GM12873 (cell line): ENCODE measurements around the gene ANKRD60.

ENCODE experiments used
- TF ChIP-seq, protein P1 (sequence below): IDR thresholded peaks from 2 replicates; pipeline ENCODE4 v1.5.1; 2012; ENCODE audit warnings: low read depth, mild to moderate bottlenecking, moderate library complexity, low read length, control low read depth; ENCODE audit not compliant: insufficient read depth; ENCODE audit errors: missing control alignments

The ANKRD60 gene, protein sequence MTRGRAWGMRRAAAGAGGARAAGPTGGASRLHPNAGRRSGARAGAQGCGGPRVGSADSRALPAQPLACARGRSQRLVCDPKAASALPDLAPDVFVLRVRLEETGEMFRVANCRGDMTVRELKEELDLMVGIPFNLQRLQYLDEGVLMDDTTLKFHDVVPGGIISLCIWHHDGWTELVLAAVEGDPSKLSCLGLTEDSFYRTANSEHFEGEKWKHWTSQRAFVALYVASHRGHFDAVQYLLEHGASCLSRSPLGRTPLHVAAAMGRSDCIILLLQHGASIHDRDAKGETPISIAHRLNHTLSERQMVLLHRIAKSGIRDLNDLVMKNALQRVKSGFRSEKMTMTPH

DNA sequence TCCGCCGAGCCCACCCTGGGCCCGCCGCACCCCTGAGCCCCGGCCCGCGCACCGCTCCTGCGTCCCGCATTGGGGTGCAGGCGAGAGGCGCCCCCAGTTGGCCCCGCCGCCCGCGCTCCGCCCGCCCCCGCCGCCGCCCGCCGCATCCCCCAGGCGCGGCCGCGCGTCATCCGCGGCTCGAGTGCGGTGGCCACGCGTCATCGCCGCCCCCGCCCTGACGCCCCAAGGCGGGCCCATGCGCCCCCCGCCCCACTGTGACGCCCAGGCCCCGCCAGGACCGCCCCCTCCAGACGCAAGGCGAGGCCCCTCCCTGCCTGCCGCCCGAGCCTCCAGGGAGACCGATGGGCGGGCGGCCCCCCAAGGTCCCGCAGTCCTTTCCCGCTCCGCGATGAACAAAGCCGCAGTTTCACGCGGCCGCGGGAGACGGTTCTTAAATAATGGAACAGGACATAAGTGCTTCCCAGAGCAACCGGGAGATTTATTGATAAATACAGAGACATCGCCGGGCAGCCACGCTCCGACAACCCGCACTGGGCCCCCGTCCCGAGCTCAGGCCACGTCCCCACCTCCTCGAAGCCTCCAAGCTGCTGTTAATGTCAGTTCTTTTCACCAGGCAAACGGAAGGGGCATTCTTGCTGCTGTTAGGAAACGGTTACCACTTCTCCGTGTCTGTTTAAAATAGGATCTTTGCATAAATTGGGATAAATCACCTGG is at the start of gene ANKRD60:
TSS of gene ANKRD60 (minus strand) at position 170 of the 714 bp plus-strand sequence. CDS start at position 170, 0 bp downstream.
- TF ChIP-seq, protein P1, sequence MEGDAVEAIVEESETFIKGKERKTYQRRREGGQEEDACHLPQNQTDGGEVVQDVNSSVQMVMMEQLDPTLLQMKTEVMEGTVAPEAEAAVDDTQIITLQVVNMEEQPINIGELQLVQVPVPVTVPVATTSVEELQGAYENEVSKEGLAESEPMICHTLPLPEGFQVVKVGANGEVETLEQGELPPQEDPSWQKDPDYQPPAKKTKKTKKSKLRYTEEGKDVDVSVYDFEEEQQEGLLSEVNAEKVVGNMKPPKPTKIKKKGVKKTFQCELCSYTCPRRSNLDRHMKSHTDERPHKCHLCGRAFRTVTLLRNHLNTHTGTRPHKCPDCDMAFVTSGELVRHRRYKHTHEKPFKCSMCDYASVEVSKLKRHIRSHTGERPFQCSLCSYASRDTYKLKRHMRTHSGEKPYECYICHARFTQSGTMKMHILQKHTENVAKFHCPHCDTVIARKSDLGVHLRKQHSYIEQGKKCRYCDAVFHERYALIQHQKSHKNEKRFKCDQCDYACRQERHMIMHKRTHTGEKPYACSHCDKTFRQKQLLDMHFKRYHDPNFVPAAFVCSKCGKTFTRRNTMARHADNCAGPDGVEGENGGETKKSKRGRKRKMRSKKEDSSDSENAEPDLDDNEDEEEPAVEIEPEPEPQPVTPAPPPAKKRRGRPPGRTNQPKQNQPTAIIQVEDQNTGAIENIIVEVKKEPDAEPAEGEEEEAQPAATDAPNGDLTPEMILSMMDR: no peak

DNA sequence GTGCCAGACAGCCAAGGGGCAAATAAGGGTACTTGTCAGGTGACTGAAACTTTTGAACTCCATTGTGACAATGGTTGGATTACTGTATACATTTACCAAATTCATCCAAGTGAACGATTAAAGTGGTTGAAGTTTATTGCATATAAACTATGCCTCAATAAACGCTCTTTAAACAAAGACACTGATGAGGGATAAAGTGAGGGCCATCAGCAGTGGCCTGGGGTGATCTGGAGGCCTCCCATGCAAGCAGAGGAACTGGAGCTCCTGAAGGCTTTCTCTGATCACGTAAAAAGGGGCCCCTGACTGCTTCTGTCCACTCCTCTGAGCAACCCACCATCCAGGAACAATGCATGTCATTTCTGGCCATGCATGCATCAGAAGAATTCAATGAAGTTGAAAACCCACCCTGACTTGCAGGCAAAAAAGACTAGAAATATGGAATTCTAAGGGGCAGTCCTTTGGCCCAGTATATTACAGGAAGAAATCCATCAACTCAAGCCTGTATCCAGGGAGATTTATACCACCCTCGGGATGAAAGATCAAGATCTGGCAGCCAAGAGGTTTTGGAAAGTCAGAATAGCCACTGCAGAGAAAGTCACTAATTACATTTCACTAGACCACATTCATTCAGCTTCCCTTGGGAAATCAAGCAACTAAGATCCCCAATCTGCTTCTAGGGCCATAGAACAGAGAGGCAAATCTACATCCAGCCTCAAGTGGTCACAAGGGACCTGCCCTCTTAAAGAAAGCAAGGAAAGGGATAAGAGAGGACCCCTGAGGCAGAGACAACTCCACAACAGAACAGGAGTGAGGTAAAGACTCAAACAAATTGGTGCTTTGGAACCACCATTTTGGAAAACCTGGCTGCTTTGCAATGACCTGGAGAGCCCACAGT is 49.4 kb upstream of the ANKRD60 start:
- TF ChIP-seq, protein P1: no peak

DNA sequence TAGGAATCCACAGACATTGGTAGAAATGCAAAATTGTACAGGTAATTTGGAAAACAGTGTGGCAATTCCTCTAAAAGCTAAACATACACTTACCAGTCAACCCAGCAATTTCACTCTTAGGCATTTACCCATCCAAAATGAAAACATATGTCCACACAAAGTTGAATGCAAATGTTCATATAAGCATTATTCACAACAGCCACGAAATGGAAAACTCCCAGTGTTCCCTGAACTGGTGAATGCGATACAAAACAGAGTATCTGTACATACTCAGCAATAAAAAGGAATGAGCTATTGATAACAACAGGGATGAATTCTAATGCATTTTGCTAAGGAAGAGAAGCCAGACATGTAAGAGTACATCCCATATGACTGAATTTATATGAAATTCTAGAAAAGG is 48.7 kb upstream of the ANKRD60 start:
- TF ChIP-seq, protein P1: no peak

DNA sequence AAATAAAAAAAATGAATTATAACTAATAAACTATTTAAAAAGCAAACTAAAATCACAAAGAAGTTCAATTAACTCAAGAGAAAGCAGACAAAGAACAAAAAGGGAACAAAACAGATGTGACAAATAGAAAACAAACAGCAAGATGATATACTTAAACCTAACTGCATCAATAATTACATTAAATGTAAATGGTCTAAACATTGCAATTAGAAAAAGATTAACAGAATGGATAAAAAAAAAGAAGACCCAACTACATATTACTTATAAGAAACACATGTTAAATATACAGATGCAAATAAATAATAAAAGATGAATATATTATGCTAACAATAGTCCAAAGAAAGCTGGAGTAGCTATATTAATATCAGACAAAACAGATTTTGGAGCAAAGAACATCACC is 45.9 kb upstream of the ANKRD60 start:
- TF ChIP-seq, protein P1: no peak

DNA sequence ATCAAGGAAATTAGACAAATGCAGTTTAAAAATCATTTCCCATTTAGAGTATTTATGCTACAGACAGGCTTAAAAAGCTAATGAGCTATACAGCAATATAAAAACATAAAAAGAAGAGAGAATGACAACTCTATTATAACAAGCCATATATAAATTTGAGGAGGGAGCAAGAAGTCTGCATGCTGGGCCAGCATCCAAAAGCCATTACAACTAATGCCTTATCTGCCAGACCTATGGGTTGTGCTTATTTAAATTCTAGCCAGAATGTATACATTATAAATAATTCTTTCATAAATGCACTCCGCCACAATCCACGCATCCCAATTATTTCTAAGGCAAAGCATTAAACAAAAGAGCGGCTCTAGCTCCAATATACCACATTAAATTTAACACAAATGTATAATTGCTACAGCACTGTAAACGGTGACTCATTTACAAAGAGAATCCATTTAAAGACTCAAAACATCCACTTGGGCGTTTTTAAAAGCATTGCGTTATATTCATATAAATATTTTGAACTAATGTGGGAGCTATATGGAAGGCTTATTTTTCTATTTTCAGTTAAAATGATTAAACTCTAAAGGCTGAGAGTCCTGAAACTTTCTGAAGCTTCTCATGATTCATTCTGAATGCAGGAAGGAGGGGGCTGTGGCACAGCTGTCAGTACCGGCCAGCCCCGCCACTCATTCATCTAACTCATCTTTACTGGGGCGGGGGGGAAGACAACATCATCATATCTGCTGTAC is 43.3 kb upstream of the ANKRD60 start:
- TF ChIP-seq, protein P1: no peak

DNA sequence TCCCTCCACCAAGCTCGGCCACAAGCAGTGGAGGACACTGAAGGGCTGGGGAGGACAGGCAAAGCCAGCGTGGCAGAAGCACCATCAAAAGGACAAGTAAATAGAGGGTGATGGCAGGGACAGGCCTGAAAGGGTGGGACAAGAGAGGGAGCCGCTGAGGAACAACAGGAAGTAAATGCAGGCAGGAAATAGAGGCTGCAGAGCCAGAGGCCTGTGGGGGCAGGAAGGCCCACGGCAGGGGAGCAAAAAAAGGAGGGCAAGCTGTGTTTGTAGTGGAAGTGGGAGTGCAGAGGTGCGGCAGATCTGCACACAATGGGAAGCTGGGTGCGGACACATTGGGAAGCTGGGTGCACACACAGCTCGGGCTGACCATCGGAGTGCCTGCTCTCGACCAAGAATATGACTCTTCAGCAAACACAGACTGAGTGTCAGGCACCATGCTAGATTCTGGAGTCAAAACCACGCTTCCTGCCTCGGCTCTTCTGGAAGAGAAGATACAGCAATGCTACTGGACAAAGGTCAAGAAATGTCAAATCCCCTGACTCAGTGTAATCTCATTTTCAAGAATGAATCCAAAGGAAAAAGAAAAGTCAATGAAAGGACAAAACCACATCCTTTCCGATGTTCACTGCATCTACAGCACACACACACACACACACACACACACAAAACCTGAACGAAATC is 40.6 kb upstream of the ANKRD60 start:
- TF ChIP-seq, protein P1: no peak
